Ectodermal cell (in vitro differentiated cells): Measurements from ENCODE around the gene SPTBN1.

Experiments used
- H3K27ac ChIP-seq: 2 replicates; pipeline ENCODE4 v1.7.0; 2013; ENCODE audit warnings: mild to moderate bottlenecking, low read depth, low read length; ENCODE audit not compliant: insufficient read depth, poor library complexity, severe bottlenecking
- H3K27me3 ChIP-seq: 2 replicates; pipeline ENCODE4 v1.7.0; 2013; ENCODE audit warnings: mild to moderate bottlenecking, low read length; ENCODE audit not compliant: insufficient read depth, control insufficient read depth, poor library complexity, severe bottlenecking
- H3K36me3 ChIP-seq: one replicate; pipeline ENCODE4 v1.7.0; 2013; ENCODE audit warnings: low read length; ENCODE audit not compliant: control insufficient read depth, insufficient read depth
- H3K4me1 ChIP-seq: one replicate; pipeline ENCODE4 v1.7.0; 2013; ENCODE audit warnings: low read length; ENCODE audit not compliant: control insufficient read depth, insufficient read depth
- H3K4me3 ChIP-seq: 2 replicates; pipeline ENCODE4 v1.7.0; 2013; ENCODE audit warnings: low read depth, low read length, control low read depth; ENCODE audit not compliant: insufficient read depth
- H3K9me3 ChIP-seq: 2 replicates; pipeline ENCODE4 v1.7.0; 2013; ENCODE audit warnings: mild to moderate bottlenecking, low read length, moderate library complexity; ENCODE audit not compliant: control insufficient read depth
- WGBS, 2 experiments: methylation state at CpG; one replicate each; pipeline ENCODE4 v1.1.7; 2013; ENCODE audit warnings: missing lambda C conversion rate in 2 of 2; 5-methylcytosine and 5-hydroxymethylcytosine counted together

Gene SPTBN1

DNA sequence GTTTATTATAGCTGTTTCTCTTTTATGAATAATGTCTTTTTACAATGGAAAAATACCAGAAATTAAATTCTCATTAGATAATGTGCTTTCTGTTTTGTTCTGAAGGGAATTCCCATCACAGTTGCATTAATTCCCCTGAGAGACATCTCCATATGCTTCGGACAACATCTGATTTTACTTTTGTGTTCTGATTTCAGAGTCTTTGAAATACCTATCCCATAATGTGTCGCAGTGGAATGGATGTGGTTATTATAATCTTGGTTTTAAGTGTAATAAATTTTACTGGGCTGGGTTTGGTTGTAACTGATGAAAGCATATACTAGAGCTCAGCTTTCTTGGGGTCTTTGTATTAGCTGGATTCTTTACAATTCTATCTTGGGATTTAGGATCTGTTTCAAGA is 12.5 kb downstream of the SPTBN1 start:
- Histone ChIP-seq H3K27ac (no peak overlapping the region), H3K9me3 (no peaks in the 10 kb centered on the region), H3K4me3 (no peak overlapping the region), H3K27me3 (no peaks in the 10 kb centered on the region), H3K4me1 (no peaks in the 10 kb centered on the region), H3K36me3 (no peaks in the 10 kb centered on the region)
- WGBS, 2 experiments = 100% methylated on average over 2 of the region's 2 CpGs

GRCh38 chr2:54469484-54470053 is 13.4 kb downstream of the SPTBN1 start:
- Histone ChIP-seq H3K4me1 (no peaks in the 10 kb centered on the region), H3K4me3 (no peak overlapping the region), H3K27me3 (no peaks in the 10 kb centered on the region), H3K9me3 (no peaks in the 10 kb centered on the region), H3K27ac (no peak overlapping the region), H3K36me3 (no peaks in the 10 kb centered on the region)
- 64 to 74% methylated on average over 3 of the region's 3 CpGs for WGBS, 2 experiments

DNA sequence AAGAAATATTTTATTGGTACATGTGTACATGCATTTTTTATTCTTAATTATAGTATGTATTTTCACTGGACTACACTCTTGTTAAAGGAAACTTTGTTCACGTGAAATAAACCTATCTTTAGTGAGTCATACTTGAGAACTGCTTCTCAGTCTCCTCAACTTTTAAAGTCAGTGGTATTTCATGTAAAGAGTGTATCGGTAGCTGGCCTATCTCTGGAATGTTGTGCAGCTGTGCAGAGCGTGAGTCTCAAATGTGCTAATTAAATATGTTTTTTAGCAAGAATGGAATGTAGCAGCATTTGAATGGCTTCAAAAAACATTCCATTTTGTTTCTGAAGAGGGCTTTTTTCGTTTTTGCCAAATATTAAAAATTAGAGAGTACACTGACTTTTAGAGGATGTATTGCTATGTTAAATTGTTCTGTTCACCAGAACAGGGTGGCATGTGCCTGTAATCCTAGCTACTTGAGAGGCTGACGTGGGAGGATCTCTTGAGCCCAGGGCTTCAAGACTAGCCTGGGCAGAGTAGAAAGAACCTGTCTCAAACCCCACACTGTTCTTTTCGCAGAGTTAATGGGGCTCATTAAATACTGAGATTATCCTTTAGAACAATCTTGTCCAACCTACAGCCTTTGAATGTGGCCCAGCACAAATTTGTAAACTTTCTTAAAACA is 14.3 kb downstream of the SPTBN1 start:
- no peaks in the 10 kb centered on the region for H3K36me3 ChIP-seq
- H3K27me3 ChIP-seq = no peaks in the 10 kb centered on the region
- no peaks in the 10 kb centered on the region for H3K4me1 ChIP-seq
- no peak overlapping the region for H3K27ac ChIP-seq
- H3K9me3 ChIP-seq = no peaks in the 10 kb centered on the region
- H3K4me3 ChIP-seq = no peak overlapping the region
- WGBS, 2 experiments = 91 to 93% methylated on average over 6 of the region's 6 CpGs

GRCh38 chr2:54471221-54471711 is 15.1 kb downstream of the SPTBN1 start:
- Histone ChIP-seq H3K27ac (no peak overlapping the region), H3K4me1 (no peaks in the 10 kb centered on the region), H3K27me3 (no peaks in the 10 kb centered on the region), H3K4me3 (no peak overlapping the region), H3K36me3 (no peaks in the 10 kb centered on the region), H3K9me3 (no peaks in the 10 kb centered on the region)
- WGBS, 2 experiments = 94% methylated on average over 1 of the region's 1 CpG

GRCh38 chr2:54473851-54474250 is 17.7 kb downstream of the SPTBN1 start:
- H3K4me3 ChIP-seq = no peak overlapping the region
- H3K36me3 ChIP-seq = no peaks in the 10 kb centered on the region
- WGBS, 2 experiments = 95% methylated on average over 1 of the region's 1 CpG
- H3K4me1 ChIP-seq = no peaks in the 10 kb centered on the region
- no peak overlapping the region for H3K27ac ChIP-seq
- H3K27me3 ChIP-seq = no peaks in the 10 kb centered on the region
- no peaks in the 10 kb centered on the region for H3K9me3 ChIP-seq

GRCh38 chr2:54475285-54475684 is 19.2 kb downstream of the SPTBN1 start:
- Histone ChIP-seq H3K27me3 (no peaks in the 10 kb centered on the region), H3K36me3 (no peaks in the 10 kb centered on the region), H3K27ac (no peak overlapping the region), H3K4me3 (no peak overlapping the region), H3K4me1 (no peaks in the 10 kb centered on the region), H3K9me3 (no peaks in the 10 kb centered on the region)
- 90 to 100% methylated on average over 3 of the region's 3 CpGs for whole genome bisulfite sequencing, 2 experiments

DNA sequence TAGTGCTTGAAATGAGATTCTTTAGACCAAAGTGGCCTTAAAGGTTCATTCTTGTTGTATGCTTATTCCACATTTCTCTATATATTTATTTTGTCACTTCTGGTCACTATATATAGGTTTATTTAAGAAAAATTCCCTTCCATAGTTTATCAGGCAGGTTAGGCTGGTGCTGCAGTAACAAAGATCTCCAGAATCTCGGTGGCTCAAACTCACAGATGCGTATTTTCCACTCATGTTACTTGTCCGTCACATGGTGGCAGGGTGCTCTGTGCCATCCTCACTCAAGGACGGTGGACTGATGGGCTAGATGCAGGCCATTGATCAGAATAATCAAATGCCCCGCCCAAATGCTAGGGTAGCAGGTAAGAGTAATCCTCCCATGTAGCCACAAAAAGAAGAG is 19.8 kb downstream of the SPTBN1 start:
- 86% methylated on average over 5 of the region's 5 CpGs for WGBS, 2 experiments
- no peak overlapping the region for H3K27ac ChIP-seq
- no peaks in the 10 kb centered on the region for H3K27me3 ChIP-seq
- no peaks in the 10 kb centered on the region for H3K9me3 ChIP-seq
- peaks cover 4% of the 10 kb centered on the region for H3K4me1 ChIP-seq
- H3K36me3 ChIP-seq = no peaks in the 10 kb centered on the region
- no peak overlapping the region for H3K4me3 ChIP-seq

DNA sequence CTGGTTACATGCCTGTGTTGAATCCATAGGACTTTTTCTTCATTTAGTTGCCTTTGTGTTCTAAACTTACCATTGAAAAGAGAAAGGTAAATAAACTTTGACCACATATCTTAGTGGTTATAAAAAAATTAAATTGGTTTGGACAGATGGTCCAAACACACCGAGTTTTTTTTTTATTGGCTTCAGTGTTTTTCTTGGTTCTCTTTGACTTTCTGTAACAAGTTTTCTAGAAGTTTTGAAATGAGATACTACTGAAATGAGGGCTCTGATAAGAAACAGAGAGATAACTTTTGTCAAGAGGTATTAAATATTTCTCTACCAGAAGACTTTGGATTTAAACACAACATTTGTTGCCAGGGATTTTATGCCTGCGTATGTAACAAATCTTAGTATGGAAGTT is 20.7 kb downstream of the SPTBN1 start:
- Histone ChIP-seq H3K4me3 (no peak overlapping the region), H3K9me3 (no peaks in the 10 kb centered on the region), H3K36me3 (no peaks in the 10 kb centered on the region), H3K27ac (no peak overlapping the region), H3K27me3 (no peaks in the 10 kb centered on the region), H3K4me1 (peaks cover 5% of the 10 kb centered on the region)
- 100% methylated on average over 1 to 2 of the region's 2 CpGs for WGBS, 2 experiments

GRCh38 chr2:54477896-54478295 is 21.8 kb downstream of the SPTBN1 start:
- Histone ChIP-seq H3K4me1 (peaks cover 9% of the 10 kb centered on the region), H3K27me3 (no peaks in the 10 kb centered on the region), H3K36me3 (no peaks in the 10 kb centered on the region), H3K27ac (no peak overlapping the region), H3K4me3 (no peak overlapping the region), H3K9me3 (no peaks in the 10 kb centered on the region)
- WGBS, 2 experiments = 91 to 93% methylated on average over 4 of the region's 4 CpGs

GRCh38 chr2:54478899-54479298 is 22.8 kb downstream of the SPTBN1 start:
- Histone ChIP-seq H3K27ac (no peak overlapping the region), H3K27me3 (no peaks in the 10 kb centered on the region), H3K9me3 (no peaks in the 10 kb centered on the region), H3K36me3 (no peaks in the 10 kb centered on the region), H3K4me1 (peaks cover 11% of the 10 kb centered on the region), H3K4me3 (no peak overlapping the region)
- 83% methylated on average over 1 of the region's 1 CpG; no CpG with 5 or more reads in 1 of the 2 experiments for WGBS, 2 experiments
